IPS-20b (cell line): ENCODE measurements around the gene CLPTM1.

ENCODE experiments used
- H3K27ac ChIP-seq: one replicate; pipeline ENCODE4 v1.5.1; 2013; ENCODE audit warnings: low read length
- H3K27me3 ChIP-seq: 2 replicates; pipeline ENCODE4 v1.6.1; 2013; ENCODE audit warnings: mild to moderate bottlenecking, low read length, inconsistent platforms; ENCODE audit not compliant: insufficient read depth
- H3K36me3 ChIP-seq: 2 replicates; pipeline ENCODE4 v1.6.1; 2013; ENCODE audit warnings: low read depth, mild to moderate bottlenecking, inconsistent platforms, low read length, moderate library complexity; ENCODE audit not compliant: insufficient read depth
- H3K4me1 ChIP-seq: 2 replicates; pipeline ENCODE4 v1.6.1; 2013; ENCODE audit warnings: mild to moderate bottlenecking, control low read depth, inconsistent platforms, low read length, moderate library complexity; ENCODE audit not compliant: insufficient read depth
- H3K4me3 ChIP-seq: 2 replicates; pipeline ENCODE4 v1.5.1; 2013; ENCODE audit warnings: mild to moderate bottlenecking, low read length, inconsistent platforms
- H3K9ac ChIP-seq: 2 replicates; pipeline ENCODE4 v1.6.1; 2013; ENCODE audit warnings: low read depth, mild to moderate bottlenecking, inconsistent platforms, low read length, moderate library complexity
- H3K9me3 ChIP-seq: 2 replicates; pipeline ENCODE4 v1.6.1; 2013; ENCODE audit warnings: mild to moderate bottlenecking, low read depth, low read length, inconsistent platforms; ENCODE audit not compliant: insufficient read depth

CLPTM1 gene

DNA sequence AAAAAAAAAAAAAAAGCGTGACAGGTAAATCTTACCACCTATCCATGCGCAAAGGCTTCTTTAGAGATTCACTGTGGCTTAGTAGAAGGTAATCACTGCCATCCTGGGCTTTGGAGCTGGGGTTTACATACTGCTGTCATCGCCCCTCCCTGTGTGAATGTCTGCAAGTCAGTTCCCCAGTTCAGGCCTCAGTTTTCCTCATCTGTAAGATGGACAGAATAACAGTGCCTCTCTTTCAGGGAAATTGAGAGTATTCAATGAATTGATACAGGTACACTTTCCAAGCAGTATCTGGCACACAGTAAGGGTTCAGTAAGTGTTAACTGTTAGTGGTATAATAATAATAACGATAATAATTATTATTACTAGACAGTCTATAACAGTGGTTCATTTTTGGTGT is 48.3 kb downstream of the CLPTM1 start:
- Histone ChIP-seq H3K27me3 (no peaks in the 10 kb centered on the region), H3K36me3 (no peaks in the 10 kb centered on the region), H3K27ac (no peak overlapping the region), H3K4me3 (no peak overlapping the region), H3K9ac (no peak overlapping the region), H3K4me1 (no peaks in the 10 kb centered on the region; the same call in 1 of the 2 replicates), H3K9me3 (no peaks in the 10 kb centered on the region)

GRCh38 chr19:45005787-45006186 is 50.6 kb downstream of the CLPTM1 start:
- H3K27ac ChIP-seq, result no peak overlapping the region
- no peaks in the 10 kb centered on the region; the same call in 1 of the 2 replicates for H3K4me1 ChIP-seq
- H3K36me3 ChIP-seq, result no peaks in the 10 kb centered on the region
- no peak overlapping the region for H3K4me3 ChIP-seq
- no peaks in the 10 kb centered on the region for H3K27me3 ChIP-seq
- H3K9ac ChIP-seq, result no peak overlapping the region
- H3K9me3 ChIP-seq, result no peaks in the 10 kb centered on the region

- Histone ChIP-seq H3K9me3 (no peaks in the 10 kb centered on the region), H3K9ac (no peak overlapping the region), H3K27ac (no peak overlapping the region), H3K27me3 (no peaks in the 10 kb centered on the region), H3K4me1 (no peaks in the 10 kb centered on the region), H3K4me3 (no peak overlapping the region), H3K36me3 (no peaks in the 10 kb centered on the region)
Measured at GRCh38 chr19:45008552-45008951, 53.4 kb downstream of the CLPTM1 start.

GRCh38 chr19:45009625-45010255 is 54.6 kb downstream of the CLPTM1 start:
- no peaks in the 10 kb centered on the region for H3K27me3 ChIP-seq
- H3K4me1 ChIP-seq, result no peaks in the 10 kb centered on the region
- no peaks in the 10 kb centered on the region for H3K36me3 ChIP-seq
- H3K9me3 ChIP-seq, result no peaks in the 10 kb centered on the region
- H3K9ac ChIP-seq, result no peak overlapping the region
- H3K27ac ChIP-seq, result no peak overlapping the region
- no peak overlapping the region for H3K4me3 ChIP-seq

- no peaks in the 10 kb centered on the region for H3K27me3 ChIP-seq
- no peaks in the 10 kb centered on the region for H3K36me3 ChIP-seq
- H3K4me1 ChIP-seq, result no peaks in the 10 kb centered on the region
- no peak overlapping the region for H3K9ac ChIP-seq
- H3K4me3 ChIP-seq, result no peak overlapping the region
- no peaks in the 10 kb centered on the region for H3K9me3 ChIP-seq
- no peak overlapping the region for H3K27ac ChIP-seq
Measured at GRCh38 chr19:45010306-45010705, 55.1 kb downstream of the CLPTM1 start.

DNA sequence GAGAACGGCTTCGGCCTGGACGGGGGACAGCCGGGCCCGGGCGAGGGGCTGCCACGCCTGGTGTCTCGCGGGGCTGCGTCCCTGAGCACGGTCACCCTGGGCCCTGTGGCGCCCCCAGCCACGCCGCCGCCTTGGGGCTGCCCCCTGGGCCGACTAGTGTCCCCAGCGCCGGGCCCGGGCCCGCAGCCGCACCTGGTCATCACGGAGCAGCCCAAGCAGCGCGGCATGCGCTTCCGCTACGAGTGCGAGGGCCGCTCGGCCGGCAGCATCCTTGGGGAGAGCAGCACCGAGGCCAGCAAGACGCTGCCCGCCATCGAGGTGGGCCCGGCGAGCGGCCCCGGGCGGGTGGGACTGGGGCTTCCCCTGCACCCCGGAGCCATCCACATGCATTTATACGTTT is 56.8 kb downstream of the CLPTM1 start:
- Histone ChIP-seq H3K9me3 (no peaks in the 10 kb centered on the region), H3K4me1 (no peaks in the 10 kb centered on the region), H3K4me3 (no peak overlapping the region), H3K9ac (no peak overlapping the region), H3K27me3 (no peaks in the 10 kb centered on the region), H3K36me3 (no peaks in the 10 kb centered on the region), H3K27ac (no peak overlapping the region)

- Histone ChIP-seq H3K9ac (no peak overlapping the region), H3K4me1 (no peaks in the 10 kb centered on the region), H3K27ac (no peak overlapping the region)
Measured at GRCh38 chr19:45016388-45017314, 61.5 kb downstream of the CLPTM1 start.

GRCh38 chr19:45019187-45019586 is 64.0 kb downstream of the CLPTM1 start:
- H3K27ac ChIP-seq, result no peak overlapping the region

More at GRCh38 chr19:45016388-45017314, 61.5 kb downstream of the CLPTM1 start:
- Histone ChIP-seq H3K27me3 (no peaks in the 10 kb centered on the region), H3K9me3 (no peaks in the 10 kb centered on the region), H3K36me3 (no peaks in the 10 kb centered on the region), H3K4me3 (no peak overlapping the region)

DNA sequence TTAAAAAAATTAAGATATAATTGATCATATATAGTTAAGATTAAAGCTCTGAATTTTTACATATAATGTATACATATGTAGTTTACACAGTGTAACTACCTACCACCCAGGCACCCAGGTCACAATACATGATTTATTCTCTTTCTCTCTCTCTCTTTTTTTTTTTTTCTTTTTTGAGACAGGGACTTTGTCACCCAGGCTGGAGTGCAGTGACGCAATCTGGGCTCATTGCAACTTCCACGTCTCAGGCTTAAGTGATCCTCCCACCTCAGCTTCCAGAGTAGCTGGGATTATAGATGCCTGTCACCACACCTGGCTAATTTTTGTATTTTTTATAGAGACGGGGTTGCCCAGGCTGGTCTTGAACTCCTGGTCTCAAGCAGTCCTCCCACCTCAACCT is 64.9 kb downstream of the CLPTM1 start:
- H3K9ac ChIP-seq, result no peak overlapping the region
- no peaks in the 10 kb centered on the region for H3K27me3 ChIP-seq
- no peaks in the 10 kb centered on the region for H3K36me3 ChIP-seq
- no peak overlapping the region for H3K27ac ChIP-seq
- no peaks in the 10 kb centered on the region for H3K4me1 ChIP-seq
- H3K4me3 ChIP-seq, result no peak overlapping the region
- no peaks in the 10 kb centered on the region for H3K9me3 ChIP-seq

More at GRCh38 chr19:45019187-45019586, 64.0 kb downstream of the CLPTM1 start:
- Histone ChIP-seq H3K9me3 (no peaks in the 10 kb centered on the region), H3K36me3 (no peaks in the 10 kb centered on the region), H3K9ac (no peak overlapping the region), H3K27me3 (no peaks in the 10 kb centered on the region), H3K4me3 (no peak overlapping the region), H3K4me1 (no peaks in the 10 kb centered on the region)

DNA sequence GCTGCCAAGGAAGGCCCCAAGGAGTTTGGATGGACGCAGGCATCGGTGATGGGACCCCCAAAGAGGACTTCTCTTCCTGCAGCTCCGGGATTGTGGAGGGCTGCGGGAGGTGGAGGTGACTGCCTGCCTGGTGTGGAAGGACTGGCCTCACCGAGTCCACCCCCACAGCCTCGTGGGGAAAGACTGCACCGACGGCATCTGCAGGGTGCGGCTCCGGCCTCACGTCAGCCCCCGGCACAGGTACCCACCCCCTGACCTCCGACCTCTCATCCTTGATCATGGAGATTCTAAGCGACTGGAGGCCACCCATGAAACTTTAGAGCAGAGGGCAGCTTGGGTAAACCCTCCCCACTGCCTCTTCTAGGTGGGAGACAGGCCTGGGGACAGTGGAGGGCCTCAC is 66.8 kb downstream of the CLPTM1 start:
- H3K4me1 ChIP-seq, result no peaks in the 10 kb centered on the region
- no peak overlapping the region for H3K9ac ChIP-seq
- H3K27me3 ChIP-seq, result no peaks in the 10 kb centered on the region
- no peak overlapping the region for H3K27ac ChIP-seq
- no peak overlapping the region for H3K4me3 ChIP-seq
- H3K9me3 ChIP-seq, result no peaks in the 10 kb centered on the region
- no peaks in the 10 kb centered on the region for H3K36me3 ChIP-seq

GRCh38 chr19:45023048-45023447 is 67.9 kb downstream of the CLPTM1 start:
- Histone ChIP-seq H3K27me3 (no peaks in the 10 kb centered on the region), H3K4me3 (no peak overlapping the region), H3K27ac (no peak overlapping the region), H3K9me3 (no peaks in the 10 kb centered on the region), H3K36me3 (no peaks in the 10 kb centered on the region), H3K9ac (no peak overlapping the region), H3K4me1 (no peaks in the 10 kb centered on the region)

- Histone ChIP-seq H3K27me3 (no peaks in the 10 kb centered on the region), H3K27ac (no peak overlapping the region), H3K9ac (no peak overlapping the region), H3K4me3 (no peak overlapping the region), H3K9me3 (no peaks in the 10 kb centered on the region), H3K36me3 (0 out of 2 replicates have a peak, but pooled peaks cover 3% of the 10 kb centered on the region), H3K4me1 (no peaks in the 10 kb centered on the region)
Measured at GRCh38 chr19:45025264-45025663, 70.1 kb downstream of the CLPTM1 start.
